DMS 273 treated with DMSO at 0.1 percent for 48 hours (cell line): ENCODE measurements around the gene KIF1A.
"Not testable (repeated sequence)": the region's sequence is repeated elsewhere in the genome, so short reads cannot be mapped to it uniquely, and the experiment has no call there.

Experiments
- DNase-seq: peaks from one replicate; lab custom pipeline; 2025; lab: John Stamatoyannopoulos, UW

The KIF1A gene

GRCh38 chr2:240787521-240788472, 32.2 kb downstream of the KIF1A start:
- no peak for DNase-seq

GRCh38 chr2:240786871-240787311, 33.1 kb downstream of the KIF1A start:
- DNase-seq, result no peak

GRCh38 chr2:240786355-240786841, 33.6 kb downstream of the KIF1A start:
- no peak for DNase-seq

- DNase-seq, result no peak
Observed at GRCh38 chr2:240785424-240786335, 34.3 kb downstream of the KIF1A start.

- no peak for DNase-seq
Observed at GRCh38 chr2:240784629-240785423, 35.2 kb downstream of the KIF1A start.

GRCh38 chr2:240783819-240784621, 36.0 kb downstream of the KIF1A start:
- DNase-seq, result no peak

GRCh38 chr2:240782886-240783818, 36.9 kb downstream of the KIF1A start:
- no peak for DNase-seq

- DNase-seq, result no peak
Observed at GRCh38 chr2:240782221-240782885, 37.7 kb downstream of the KIF1A start.

- no peak for DNase-seq
Observed at GRCh38 chr2:240781471-240782220, 38.4 kb downstream of the KIF1A start.

GRCh38 chr2:240780023-240780700, 39.9 kb downstream of the KIF1A start:
- no peak for DNase-seq

GRCh38 chr2:240779250-240779832, 40.7 kb downstream of the KIF1A start:
- not testable (repeated sequence) for DNase-seq

GRCh38 chr2:240778426-240778825, 41.6 kb downstream of the KIF1A start:
- DNase-seq, result no peak

GRCh38 chr2:240777456-240778212, 42.4 kb downstream of the KIF1A start:
- DNase-seq, result no peak

- DNase-seq, result no peak
Observed at GRCh38 chr2:240775905-240776304, 44.1 kb downstream of the KIF1A start.

- no peak for DNase-seq
Observed at GRCh38 chr2:240774856-240775255, 45.2 kb downstream of the KIF1A start.

GRCh38 chr2:240769096-240769495, 50.9 kb downstream of the KIF1A start:
- DNase-seq, result no peak

- DNase-seq, result no peak
Observed at GRCh38 chr2:240768216-240768615, 51.8 kb downstream of the KIF1A start.
